ENCODE measurements around the gene TRAF3IP1. TPM values are rescaled to one million over a fixed set of nuclear protein-coding genes. Genes with fewer than 3 reads are reported as not detected.

The TRAF3IP1 gene
- total and polyA plus RNA-seq, 2 donors (not counting 1 experiment from before 2014, with no cell fraction given): 3.9 to 9.2 TPM

DNA sequence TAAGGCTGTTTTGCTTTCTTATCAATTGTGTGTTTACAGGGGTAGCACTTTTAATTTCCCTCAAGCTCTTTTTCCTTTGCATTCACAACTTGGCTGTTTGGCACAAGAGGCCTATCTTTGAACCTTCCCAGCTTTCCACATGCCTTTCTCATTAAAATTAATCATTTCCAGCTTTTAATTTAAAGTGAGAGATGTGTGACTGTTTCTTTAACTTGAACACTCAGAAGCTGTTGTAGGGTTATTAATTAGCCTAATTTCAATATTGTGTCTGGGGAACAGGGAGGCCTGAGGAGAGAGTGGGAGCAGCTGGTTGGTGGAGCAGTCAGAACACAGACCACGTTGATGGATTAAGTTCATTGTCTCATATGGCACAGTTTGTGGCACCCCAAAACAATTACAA lies 111.1 kb downstream of the TRAF3IP1 start:
- Histone ChIP-seq H3K9ac (ENCODE audit: insufficient read depth, low read length) (no peak overlapping the region), H3K27me3 (ENCODE audit: control insufficient read depth, insufficient read depth, low read length) (no peaks in the 10 kb centered on the region), H3K27ac (ENCODE audit: insufficient read depth, low read length) (peak overlapping the region; percentile 45), H3K4me3 (replicated peaks in 1 of 4; ENCODE audit: control extremely low read depth in 1 of 4, insufficient read depth in 1 of 4, low read depth in 3 of 4, low read length in 4 of 4) (no peak overlapping the region), H3K4me1 (ENCODE audit: control insufficient read depth, extremely low read depth, insufficient read depth, low read length) (peaks cover 24% of the 10 kb centered on the region), H3K79me2 (ENCODE audit: control insufficient read depth, insufficient read depth, low read length) (peaks cover 82% of the 10 kb centered on the region), H2AFZ (ENCODE audit: low read length) (no peak overlapping the region), H3K4me2 (ENCODE audit: extremely low read depth, insufficient read depth, low read length) (no peak overlapping the region), H3K9me3 (ENCODE audit: control insufficient read depth, insufficient read depth, low read depth, low read length) (no peaks in the 10 kb centered on the region), H3K36me3 (ENCODE audit: control insufficient read depth, insufficient read depth, low read length) (peaks cover 12% of the 10 kb centered on the region), H4K20me1 (ENCODE audit: control insufficient read depth, extremely low read depth, insufficient read depth, low read length) (no peaks in the 10 kb centered on the region)
- no peak for DNase-seq (ENCODE audit: low read depth in 2 of 2)
- TF ChIP-seq, protein P1, sequence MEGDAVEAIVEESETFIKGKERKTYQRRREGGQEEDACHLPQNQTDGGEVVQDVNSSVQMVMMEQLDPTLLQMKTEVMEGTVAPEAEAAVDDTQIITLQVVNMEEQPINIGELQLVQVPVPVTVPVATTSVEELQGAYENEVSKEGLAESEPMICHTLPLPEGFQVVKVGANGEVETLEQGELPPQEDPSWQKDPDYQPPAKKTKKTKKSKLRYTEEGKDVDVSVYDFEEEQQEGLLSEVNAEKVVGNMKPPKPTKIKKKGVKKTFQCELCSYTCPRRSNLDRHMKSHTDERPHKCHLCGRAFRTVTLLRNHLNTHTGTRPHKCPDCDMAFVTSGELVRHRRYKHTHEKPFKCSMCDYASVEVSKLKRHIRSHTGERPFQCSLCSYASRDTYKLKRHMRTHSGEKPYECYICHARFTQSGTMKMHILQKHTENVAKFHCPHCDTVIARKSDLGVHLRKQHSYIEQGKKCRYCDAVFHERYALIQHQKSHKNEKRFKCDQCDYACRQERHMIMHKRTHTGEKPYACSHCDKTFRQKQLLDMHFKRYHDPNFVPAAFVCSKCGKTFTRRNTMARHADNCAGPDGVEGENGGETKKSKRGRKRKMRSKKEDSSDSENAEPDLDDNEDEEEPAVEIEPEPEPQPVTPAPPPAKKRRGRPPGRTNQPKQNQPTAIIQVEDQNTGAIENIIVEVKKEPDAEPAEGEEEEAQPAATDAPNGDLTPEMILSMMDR (conservative IDR thresholded peaks at IDR 0.05 in 1 of 2, IDR thresholded peaks at IDR 0.05 in 1 of 2; ENCODE audit: low read depth in 1 of 2, low read length in 2 of 2): no peak
- no peak for TF ChIP-seq EZH2 (IDR thresholded peaks at IDR 0.05; ENCODE audit: low read length, missing control alignments)

DNA sequence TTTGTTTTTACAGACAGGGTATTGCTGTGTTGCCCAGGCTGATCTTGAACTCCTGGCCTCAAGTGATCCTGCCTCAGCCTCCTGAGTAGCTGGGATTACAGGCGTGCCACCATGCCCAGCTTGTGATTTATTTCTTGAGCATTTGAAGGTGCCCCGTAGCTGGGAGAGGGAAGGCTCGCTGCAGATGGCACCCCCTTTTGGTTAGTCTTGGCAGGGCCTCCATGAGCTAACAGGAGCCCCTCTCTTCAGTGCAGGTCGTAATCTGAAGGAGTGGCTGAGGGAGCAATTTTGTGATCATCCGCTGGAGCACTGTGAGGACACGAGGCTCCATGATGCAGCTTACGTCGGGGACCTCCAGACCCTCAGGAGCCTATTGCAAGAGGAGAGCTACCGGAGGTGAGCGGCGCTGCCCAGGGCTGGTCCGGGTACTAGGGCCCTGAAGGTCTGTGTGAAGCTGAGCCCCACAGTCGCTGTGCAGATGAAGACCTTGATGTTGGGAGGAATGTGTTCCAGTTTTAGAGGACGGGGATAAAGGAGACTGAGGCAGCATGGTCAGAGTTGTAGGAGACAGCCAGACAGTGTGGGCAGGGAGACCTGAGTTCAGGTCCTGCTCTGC lies 113.1 kb downstream of the TRAF3IP1 start:
- Histone ChIP-seq H3K27me3 (ENCODE audit: control insufficient read depth, insufficient read depth, low read length) (no peaks in the 10 kb centered on the region), H3K36me3 (ENCODE audit: control insufficient read depth, insufficient read depth, low read length) (peaks cover 12% of the 10 kb centered on the region), H2AFZ (ENCODE audit: low read length) (no peak overlapping the region), H3K79me2 (ENCODE audit: control insufficient read depth, insufficient read depth, low read length) (peaks cover 78% of the 10 kb centered on the region), H3K4me3 (replicated peaks in 1 of 4; ENCODE audit: control extremely low read depth in 1 of 4, insufficient read depth in 1 of 4, low read depth in 3 of 4, low read length in 4 of 4) (no peak overlapping the region), H3K4me1 (ENCODE audit: control insufficient read depth, extremely low read depth, insufficient read depth, low read length) (peaks cover 21% of the 10 kb centered on the region), H3K9ac (ENCODE audit: insufficient read depth, low read length) (no peak overlapping the region), H3K27ac (ENCODE audit: insufficient read depth, low read length) (peak overlapping the region; percentile 95), H3K4me2 (ENCODE audit: extremely low read depth, insufficient read depth, low read length) (no peak overlapping the region), H3K9me3 (ENCODE audit: control insufficient read depth, insufficient read depth, low read depth, low read length) (no peaks in the 10 kb centered on the region), H4K20me1 (ENCODE audit: control insufficient read depth, extremely low read depth, insufficient read depth, low read length) (no peaks in the 10 kb centered on the region)
- no peak for DNase-seq (ENCODE audit: low read depth in 2 of 2)
- no peak for TF ChIP-seq EZH2 (IDR thresholded peaks at IDR 0.05; ENCODE audit: low read length, missing control alignments)
- TF ChIP-seq, protein P1 (conservative IDR thresholded peaks at IDR 0.05 in 1 of 2, IDR thresholded peaks at IDR 0.05 in 1 of 2; ENCODE audit: low read depth in 1 of 2, low read length in 2 of 2): no peak

DNA sequence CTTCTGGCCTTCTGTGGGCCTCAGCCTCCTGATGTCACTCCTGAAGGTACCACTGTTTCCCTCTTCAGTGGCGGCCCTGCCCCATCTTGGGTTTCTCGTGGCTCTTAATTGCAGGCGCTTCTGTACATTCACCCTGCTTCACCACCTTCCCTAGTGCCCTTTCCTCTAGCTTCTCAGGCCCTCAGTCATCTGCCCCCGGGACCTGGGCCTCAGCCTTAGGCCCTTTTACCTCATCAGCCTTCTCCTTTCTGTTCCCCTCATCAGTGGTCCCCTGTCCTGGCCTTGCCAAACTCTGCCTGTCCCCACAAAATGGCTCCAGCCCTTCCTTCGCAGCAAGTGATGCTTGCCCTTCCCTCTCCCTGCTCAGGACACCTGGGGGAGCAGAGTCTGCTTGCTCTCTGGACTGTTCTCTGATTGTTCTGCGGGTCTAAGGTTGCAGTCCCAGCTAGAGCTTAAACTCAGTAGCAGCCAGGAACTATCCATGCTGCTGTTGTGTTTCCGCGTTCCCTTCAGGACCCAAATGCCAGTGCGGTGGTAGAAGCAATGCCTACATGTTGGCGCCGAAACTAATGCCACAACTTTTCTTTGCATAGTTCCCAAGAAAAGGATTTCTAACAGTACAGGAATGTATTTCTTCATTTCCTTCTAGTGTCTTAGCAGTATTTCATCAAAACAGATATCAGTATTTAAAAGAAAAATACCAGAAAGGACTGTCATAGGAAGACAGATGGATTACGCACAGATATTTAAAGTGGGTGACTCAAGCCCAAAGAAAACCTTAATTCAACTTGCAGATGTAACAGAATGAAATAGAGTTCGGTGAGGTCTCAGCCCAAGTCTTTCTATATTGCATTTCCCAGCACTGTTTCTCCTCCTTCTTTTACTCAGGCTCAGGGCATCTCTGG lies 113.9 kb downstream of the TRAF3IP1 start:
- peak; percentile 91 to 96 for DNase-seq (ENCODE audit: low read depth in 2 of 2)
- H3K27me3 ChIP-seq (ENCODE audit: control insufficient read depth, insufficient read depth, low read length): no peaks in the 10 kb centered on the region
- peaks cover 23% of the 10 kb centered on the region for H3K4me1 ChIP-seq (ENCODE audit: control insufficient read depth, extremely low read depth, insufficient read depth, low read length)
- peaks cover 12% of the 10 kb centered on the region for H3K36me3 ChIP-seq (ENCODE audit: control insufficient read depth, insufficient read depth, low read length)
- H4K20me1 ChIP-seq (ENCODE audit: control insufficient read depth, extremely low read depth, insufficient read depth, low read length): no peaks in the 10 kb centered on the region
- no peak overlapping the region for H2AFZ ChIP-seq (ENCODE audit: low read length)
- H3K79me2 ChIP-seq (ENCODE audit: control insufficient read depth, insufficient read depth, low read length): peaks cover 77% of the 10 kb centered on the region
- H3K9ac ChIP-seq (ENCODE audit: insufficient read depth, low read length): peak overlapping the region; percentile 34
- no peak overlapping the region for H3K4me3 ChIP-seq (replicated peaks in 1 of 4; ENCODE audit: control extremely low read depth in 1 of 4, insufficient read depth in 1 of 4, low read depth in 3 of 4, low read length in 4 of 4)
- peak overlapping the region; percentile 95 for H3K27ac ChIP-seq (ENCODE audit: insufficient read depth, low read length)
- no peaks in the 10 kb centered on the region for H3K9me3 ChIP-seq (ENCODE audit: control insufficient read depth, insufficient read depth, low read depth, low read length)
- no peak for TF ChIP-seq EZH2 (IDR thresholded peaks at IDR 0.05; ENCODE audit: low read length, missing control alignments)
- TF ChIP-seq, protein P1 (conservative IDR thresholded peaks at IDR 0.05 in 1 of 2, IDR thresholded peaks at IDR 0.05 in 1 of 2; ENCODE audit: low read depth in 1 of 2, low read length in 2 of 2): no peak
- H3K4me2 ChIP-seq (ENCODE audit: extremely low read depth, insufficient read depth, low read length): peak overlapping the region; percentile 51
